HG02642 (cell line): Measurements from ENCODE around the gene ATG9A.
"Not testable (repeated sequence)": the region's sequence is repeated elsewhere in the genome, so short reads cannot be mapped to it uniquely, and the experiment has no call there.

ENCODE experiments used
- ATAC-seq: cut with Tn5 transposase; IDR thresholded peaks from one replicate; pipeline ENCODE4 v1.9.1; 2021; ENCODE audit warnings: mild to moderate bottlenecking; ENCODE audit not compliant: unreplicated experiment, poor library complexity

The ATG9A gene, protein sequence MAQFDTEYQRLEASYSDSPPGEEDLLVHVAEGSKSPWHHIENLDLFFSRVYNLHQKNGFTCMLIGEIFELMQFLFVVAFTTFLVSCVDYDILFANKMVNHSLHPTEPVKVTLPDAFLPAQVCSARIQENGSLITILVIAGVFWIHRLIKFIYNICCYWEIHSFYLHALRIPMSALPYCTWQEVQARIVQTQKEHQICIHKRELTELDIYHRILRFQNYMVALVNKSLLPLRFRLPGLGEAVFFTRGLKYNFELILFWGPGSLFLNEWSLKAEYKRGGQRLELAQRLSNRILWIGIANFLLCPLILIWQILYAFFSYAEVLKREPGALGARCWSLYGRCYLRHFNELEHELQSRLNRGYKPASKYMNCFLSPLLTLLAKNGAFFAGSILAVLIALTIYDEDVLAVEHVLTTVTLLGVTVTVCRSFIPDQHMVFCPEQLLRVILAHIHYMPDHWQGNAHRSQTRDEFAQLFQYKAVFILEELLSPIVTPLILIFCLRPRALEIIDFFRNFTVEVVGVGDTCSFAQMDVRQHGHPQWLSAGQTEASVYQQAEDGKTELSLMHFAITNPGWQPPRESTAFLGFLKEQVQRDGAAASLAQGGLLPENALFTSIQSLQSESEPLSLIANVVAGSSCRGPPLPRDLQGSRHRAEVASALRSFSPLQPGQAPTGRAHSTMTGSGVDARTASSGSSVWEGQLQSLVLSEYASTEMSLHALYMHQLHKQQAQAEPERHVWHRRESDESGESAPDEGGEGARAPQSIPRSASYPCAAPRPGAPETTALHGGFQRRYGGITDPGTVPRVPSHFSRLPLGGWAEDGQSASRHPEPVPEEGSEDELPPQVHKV

DNA sequence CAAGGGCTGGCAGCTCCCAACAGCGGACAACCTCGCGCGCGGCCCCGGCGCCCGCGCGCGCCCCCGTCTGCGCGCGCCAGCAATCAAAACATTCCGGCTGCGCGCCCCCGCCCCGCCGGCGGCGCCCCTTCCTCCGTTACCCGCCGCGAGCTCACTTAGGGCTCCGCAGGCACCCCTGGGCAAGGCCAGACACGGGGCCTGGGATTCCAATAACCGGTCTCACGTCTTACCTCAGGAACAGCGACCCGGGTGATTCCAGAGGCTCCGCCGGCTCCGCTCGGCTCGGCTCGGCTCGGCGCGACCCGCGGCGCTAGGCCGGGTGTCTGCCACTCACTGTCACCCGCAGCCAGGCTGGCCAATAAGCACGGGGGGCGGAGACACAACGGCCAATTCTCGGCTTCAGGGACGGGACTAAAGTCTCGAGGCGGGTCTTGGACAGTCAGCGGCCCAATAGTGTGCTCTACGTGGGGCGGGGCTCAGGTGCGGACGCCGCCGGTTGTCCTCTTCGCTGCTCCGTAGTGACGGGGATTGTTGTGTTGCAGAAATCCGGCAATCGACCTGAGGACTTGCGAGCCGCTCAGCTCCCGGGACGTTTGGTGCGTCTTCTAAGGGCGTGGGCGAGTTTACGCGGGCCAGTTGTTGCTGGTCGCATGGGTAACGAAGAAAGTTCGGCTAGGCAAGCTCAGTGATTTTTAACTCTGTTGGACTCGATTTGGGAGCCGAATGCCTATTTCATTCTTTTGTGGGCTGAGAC is at the start of gene ATG9A, which contains the start of gene ANKZF1:
ATG9A (minus strand) TSS at position 332 of the 754 bp plus-strand sequence. CDS start 1,612 bp downstream, outside the sequence.
ANKZF1 (plus strand) TSS at position 502 of the 754 bp plus-strand sequence. CDS start 452 bp downstream, outside the sequence.
- ATAC-seq = peak; percentile 96

GRCh38 chr2:219278655-219279150 is 49.3 kb upstream of the ATG9A start:
- ATAC-seq = no peak

- ATAC-seq = peak; percentile 26
These were observed 48.5 kb upstream of the ATG9A start for GRCh38 chr2:219277703-219278654.

GRCh38 chr2:219274361-219274921 is 45.0 kb upstream of the ATG9A start:
- ATAC-seq = no peak

- ATAC-seq = no peak
These were observed 44.5 kb upstream of the ATG9A start for GRCh38 chr2:219273937-219274336.

- no peak for ATAC-seq
These were observed 43.6 kb upstream of the ATG9A start for GRCh38 chr2:219272995-219273394.

- ATAC-seq = no peak
These were observed 42.9 kb upstream of the ATG9A start for GRCh38 chr2:219272356-219272755.

GRCh38 chr2:219271021-219271420 is 41.6 kb upstream of the ATG9A start:
- no peak for ATAC-seq

GRCh38 chr2:219270055-219270372 is 40.6 kb upstream of the ATG9A start:
- ATAC-seq = no peak

- ATAC-seq = no peak
These were observed 40.1 kb upstream of the ATG9A start for GRCh38 chr2:219269362-219270054.

DNA sequence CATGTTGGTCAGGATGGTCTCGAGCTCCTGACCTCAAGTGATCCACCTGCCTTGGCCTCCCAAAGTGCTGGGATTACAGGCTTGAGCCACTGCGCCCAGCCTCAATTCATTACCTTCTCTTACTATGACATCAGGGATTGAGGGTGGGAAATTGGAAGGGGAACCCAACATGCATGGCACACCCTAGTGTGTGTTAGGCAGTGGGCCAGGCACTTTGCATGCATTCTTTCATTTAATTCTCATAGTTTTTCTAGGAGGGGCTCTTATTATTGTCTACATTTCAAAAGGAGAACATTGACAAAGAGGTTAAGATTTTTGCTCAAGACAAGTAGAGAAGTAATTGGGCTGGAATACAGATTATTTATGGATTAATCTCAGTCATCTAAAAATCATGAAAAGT is 38.9 kb upstream of the ATG9A start:
- ATAC-seq = no peak

DNA sequence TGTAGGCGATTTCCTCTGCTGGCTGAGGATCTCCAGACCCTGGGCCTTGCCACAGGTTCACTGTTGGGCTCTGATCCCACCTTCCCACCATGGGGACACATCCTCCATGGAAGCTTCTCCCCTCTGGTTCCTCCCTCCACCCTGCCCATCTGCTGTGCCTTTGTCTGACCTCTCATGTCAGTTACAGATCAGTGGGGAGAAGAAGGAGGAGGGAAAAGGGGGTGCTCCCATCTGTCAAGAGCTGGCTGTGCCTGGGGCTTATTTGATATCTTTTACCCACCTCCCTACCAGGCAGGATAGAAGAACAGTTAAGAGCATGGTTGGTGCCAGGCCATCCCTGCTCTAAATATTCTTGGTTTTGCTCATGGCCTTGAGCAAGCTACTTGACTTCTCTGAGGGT is 37.5 kb upstream of the ATG9A start:
- no peak for ATAC-seq

- ATAC-seq = no peak
These were observed 36.8 kb upstream of the ATG9A start for GRCh38 chr2:219266232-219266631.

DNA sequence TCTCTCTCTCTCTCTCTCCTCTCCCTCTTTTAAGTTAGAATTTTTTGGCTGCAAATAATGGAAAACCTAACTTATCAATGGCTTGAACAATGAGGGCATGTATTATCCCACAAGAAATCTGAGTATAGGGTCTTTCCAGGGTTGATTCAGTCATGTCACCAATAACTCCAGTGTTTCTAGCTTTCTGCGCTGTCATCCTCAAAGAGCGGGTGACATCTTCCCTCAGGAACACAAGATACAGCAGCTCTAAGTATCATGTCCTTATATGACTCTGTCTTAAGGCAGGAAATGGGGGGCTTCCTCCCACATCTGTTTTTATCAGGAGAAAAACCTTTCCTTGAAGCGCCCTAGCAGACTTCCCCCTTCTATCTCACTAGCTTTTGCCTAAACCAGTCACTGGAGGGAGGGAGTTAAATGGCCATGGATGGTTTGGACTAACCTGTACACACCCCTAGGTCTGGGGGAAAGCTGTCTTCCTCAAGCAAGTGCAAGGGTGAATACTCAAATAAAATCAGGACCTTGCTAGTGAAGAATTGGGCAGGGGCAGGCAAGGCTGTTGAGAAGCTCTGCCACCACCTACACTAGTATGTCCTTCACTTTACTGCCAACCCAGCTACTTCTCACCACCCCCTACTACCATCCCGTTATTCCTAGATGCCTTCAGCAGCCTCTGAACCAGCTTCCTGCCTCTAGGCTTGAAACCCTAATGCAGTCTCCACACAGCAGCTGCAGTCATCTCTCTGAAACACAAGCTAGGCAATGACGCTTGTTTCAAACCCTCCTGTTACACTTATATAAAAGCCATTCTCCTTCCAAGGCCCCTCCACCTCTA is 31.8 kb upstream of the ATG9A start:
- no peak for ATAC-seq

DNA sequence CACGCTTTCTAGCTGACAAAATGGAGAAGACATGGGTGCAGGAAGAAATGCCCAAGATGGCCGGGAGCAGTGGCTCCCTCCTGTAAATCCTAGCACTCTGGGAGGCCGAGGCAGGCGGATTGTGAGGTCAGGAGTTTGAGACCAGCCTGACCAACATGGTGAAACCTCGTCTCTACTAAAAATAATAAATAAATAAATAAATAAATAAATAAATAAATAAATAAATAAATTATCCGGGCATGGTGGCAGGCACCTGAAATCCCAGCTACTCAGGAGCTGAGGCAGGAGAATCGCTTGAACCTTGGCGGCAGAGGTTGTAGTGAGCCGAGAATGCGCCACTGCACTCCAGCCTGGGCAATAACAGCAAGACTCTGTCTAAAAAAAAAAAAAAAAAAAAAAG is 29.5 kb upstream of the ATG9A start:
- ATAC-seq = not testable (repeated sequence)

- peak; percentile 24 for ATAC-seq
These were observed 25.3 kb upstream of the ATG9A start for GRCh38 chr2:219254590-219255201.
